NCI-H526 (cell line): ENCODE measurements around the gene PEX11G.
"Not testable (repeated sequence)": the region's sequence is repeated elsewhere in the genome, so short reads cannot be mapped to it uniquely, and the experiment has no call there.

ENCODE experiments used
- DNase-seq, 2 experiments: peaks; one replicate each; lab custom pipeline; 2025; lab: John Stamatoyannopoulos, UW

PEX11G gene

GRCh38 chr19:7433456-7433855 lies 55.4 kb downstream of the PEX11G start:
- DNase-seq, result not testable (repeated sequence)

- DNase-seq, result no peak
These were observed 59.1 kb downstream of the PEX11G start for GRCh38 chr19:7429638-7430282.

- no peak for DNase-seq
These were observed 60.2 kb downstream of the PEX11G start for GRCh38 chr19:7428651-7429113.

GRCh38 chr19:7427944-7428343 lies 60.9 kb downstream of the PEX11G start:
- DNase-seq, result no peak

GRCh38 chr19:7426986-7427385 lies 61.8 kb downstream of the PEX11G start:
- no peak for DNase-seq
